Erythroblast (primary cell): ENCODE measurements around the gene ZNF407.

Experiments used
- DNase-seq, 2 experiments: peaks; one replicate each; lab custom pipeline; 2025; lab: John Stamatoyannopoulos, UW
- GATA1 ChIP-seq: IDR thresholded peaks from 2 replicates; pipeline ENCODE4 v1.6.1; 2011; ENCODE audit warnings: low read depth, mild to moderate bottlenecking, control low read depth, low read length, moderate library complexity
- POLR2A ChIP-seq: IDR thresholded peaks from 2 replicates; pipeline ENCODE4 v1.6.1; 2011; ENCODE audit warnings: mild to moderate bottlenecking, low read length

The ZNF407 gene

DNA sequence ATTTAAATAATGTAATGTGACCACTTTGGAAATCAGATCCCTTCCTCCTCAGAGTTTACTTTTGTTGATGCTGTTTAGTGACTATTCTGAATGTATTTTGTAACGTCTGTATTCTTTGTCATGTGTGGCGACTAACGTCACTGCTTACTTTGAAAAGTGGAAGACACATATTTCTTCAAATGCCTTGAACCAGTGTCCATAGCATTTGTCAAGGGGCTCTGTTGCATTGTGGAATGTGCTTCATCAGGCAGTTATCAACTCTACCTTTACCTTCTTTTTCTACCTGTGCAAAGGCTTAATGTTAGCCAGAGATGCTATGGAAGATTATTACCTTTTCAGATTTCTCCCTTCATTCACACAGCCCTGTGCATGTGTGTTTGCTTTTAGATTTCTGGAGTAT, 162.4 kb downstream of the ZNF407 start:
- DNase-seq: no peak
- no peak for TF ChIP-seq GATA1
- no peak for TF ChIP-seq POLR2A

DNA sequence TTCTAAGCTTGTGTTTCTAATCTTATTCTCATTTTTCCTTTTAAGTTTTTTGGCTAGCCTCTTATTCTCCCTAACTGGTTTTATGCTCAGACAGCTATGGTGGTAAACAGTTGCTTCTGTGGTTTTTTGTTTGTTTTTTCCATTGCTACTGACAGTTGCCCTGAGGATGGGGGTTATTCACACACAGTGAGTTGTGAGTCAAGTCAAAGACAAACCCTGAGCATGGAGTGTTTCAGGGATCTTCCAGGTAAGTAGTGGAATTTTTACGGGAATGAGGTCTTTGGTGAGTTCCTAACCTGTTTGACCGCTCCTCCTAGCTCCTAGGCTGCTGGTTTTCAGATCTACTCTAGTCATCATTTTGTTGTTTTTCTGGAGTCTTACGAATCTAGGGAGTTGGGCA, 162.8 kb downstream of the ZNF407 start:
- no peak for TF ChIP-seq GATA1
- TF ChIP-seq POLR2A: no peak
- no peak for DNase-seq

DNA sequence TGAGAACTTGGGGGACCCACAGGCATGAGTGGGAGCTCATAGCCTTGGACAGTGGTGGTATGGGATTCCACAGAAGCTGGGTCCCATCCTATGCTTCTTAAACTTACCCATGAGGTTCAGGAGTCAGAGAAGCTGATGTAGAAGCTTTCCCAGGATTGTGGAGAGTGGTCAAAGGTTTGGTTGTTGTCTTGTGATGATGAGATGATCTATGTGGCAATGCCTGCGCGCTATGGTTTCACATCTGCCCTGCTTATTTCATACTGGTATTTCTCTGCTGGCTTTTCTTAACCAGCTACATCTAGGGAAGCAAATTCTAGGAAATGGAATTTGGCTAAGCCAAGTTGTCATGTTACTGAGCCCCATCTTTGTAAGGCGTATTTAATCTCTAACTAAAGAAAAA, 168.6 kb downstream of the ZNF407 start:
- no peak for DNase-seq
- TF ChIP-seq GATA1: no peak
- TF ChIP-seq POLR2A: no peak

DNA sequence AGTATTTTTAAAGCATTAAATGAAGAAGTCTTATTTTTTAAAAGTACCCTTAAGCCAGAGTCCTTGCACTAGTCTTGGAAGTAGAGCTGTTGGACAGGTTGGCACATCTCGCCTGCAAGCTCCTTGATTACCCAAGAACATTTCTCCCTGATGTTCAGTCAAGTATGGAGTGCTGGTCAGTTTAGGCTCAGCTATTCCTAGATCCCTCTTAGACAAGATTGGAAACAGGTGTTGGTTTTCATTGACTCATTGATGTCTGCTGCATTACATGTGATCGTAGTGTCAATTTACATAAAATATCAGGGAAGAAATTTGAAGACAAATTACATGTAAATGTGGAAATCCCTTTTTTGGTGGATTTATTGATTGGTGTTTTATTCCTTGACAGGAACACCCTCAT, 170.4 kb downstream of the ZNF407 start:
- no peak for DNase-seq
- TF ChIP-seq GATA1 (no peak), POLR2A (no peak)

DNA sequence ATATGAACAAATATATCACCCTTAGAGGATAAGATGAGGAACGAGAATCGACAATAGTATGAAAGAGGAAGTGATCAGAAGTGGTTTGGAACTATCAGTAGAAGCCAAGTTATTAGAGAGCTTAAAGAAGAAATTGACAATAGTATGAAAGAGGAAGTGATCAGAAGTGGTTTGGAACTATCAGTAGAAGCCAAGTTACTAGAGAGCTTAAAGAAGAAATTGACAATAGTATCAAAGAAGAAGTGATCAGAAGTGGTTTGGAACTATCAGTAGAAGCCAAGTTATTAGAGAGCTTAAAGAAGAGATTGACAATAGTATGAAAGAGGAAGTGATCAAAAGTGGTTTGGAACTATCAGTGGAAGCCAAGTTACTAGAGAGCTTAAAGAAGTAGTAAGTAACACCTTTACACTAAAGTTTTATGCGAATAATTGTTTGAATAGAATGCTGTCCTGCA, 175.5 kb downstream of the ZNF407 start:
- TF ChIP-seq GATA1: no peak
- no peak for TF ChIP-seq POLR2A
- DNase-seq: no peak

DNA sequence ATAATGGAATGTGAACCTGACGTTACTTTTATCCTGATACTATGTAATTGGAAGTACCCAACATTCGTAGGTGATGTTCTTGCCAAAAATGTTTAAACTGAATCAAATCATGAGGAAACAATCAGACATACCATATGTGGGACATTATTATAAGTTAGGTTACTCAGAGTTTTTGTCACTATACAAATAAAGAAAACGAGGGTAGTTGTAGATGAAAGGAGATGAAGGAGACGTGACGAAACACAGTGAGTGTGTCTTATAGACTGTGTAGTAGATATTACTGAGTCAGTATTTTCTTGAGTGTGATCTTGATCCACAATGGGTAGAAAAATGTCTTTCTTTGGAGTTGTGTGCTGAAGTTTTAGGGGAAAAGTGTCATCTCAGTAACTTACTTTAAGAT, 176.8 kb downstream of the ZNF407 start:
- DNase-seq: no peak
- TF ChIP-seq GATA1 (no peak), POLR2A (no peak)

DNA sequence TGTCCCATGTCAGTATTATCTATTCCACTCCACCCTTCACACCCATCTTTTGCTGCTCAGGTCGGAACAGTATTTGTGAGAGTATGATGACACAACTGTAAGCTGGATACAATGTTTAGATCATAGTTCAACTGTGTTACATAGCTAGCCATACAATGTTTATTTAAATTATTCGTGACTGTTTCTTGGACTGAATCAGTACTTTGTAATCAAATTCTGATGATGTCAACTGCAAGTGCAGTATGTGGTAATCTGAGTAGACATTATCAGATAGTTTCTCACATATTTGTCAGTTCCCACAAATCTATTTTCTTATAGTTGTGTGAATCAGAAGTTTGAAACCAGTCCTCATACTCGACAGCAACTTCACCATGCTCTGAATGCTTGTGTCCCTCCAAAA, 177.6 kb downstream of the ZNF407 start:
- TF ChIP-seq GATA1: no peak
- TF ChIP-seq POLR2A: no peak
- no peak for DNase-seq

DNA sequence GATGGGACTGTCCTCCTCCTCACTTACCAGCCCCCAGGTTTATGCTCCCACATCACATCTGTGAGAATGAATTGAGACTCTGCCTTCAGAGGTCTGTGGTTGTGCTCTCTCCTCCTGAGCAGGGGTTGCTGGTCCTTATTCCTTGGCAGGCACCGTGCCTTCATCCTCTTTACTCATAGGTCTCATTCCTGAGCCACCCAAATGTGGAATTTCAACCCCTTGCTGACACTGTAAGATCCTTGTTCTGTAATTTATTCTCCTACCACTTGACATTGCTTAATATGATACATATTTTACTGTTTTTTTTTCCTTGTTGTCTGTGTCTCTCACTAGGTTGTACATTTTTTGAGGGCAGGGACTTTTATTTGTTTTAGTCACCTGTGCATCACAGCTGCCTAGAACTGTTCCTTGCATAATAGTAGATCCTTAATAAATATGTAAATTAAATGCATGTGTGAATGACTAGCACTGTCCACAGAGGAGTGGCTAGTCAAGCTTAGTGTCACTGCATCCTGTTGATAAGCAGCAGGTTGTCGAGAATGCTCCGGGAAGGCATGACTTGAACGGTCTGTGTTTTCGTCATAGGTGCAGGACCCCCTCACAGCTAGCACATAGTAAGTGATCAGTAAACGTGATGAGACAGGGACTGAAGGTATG, 180.6 kb downstream of the ZNF407 start:
- TF ChIP-seq POLR2A (no peak), GATA1 (no peak)
- peak; percentile 61 to 73 for DNase-seq

DNA sequence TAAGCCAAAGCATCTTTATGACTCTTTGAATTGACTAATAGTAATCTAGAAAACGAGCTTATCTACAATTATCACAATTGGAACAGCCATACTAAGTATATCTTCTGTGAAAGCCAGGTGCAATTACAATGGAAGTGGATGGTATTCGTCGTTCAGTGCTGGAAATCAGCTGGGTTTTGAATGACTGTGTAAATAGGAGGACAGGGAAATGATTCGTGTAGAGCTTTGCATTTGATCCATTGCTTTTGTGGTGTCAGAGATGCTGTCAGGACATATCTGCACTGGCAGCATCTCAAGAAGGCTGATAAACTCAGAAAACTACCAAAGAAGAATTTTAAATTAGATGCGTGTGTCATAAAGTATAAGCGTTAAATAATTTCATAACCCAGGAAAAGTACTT, 187.1 kb downstream of the ZNF407 start:
- no peak for TF ChIP-seq GATA1
- no peak for TF ChIP-seq POLR2A
- DNase-seq: no peak

DNA sequence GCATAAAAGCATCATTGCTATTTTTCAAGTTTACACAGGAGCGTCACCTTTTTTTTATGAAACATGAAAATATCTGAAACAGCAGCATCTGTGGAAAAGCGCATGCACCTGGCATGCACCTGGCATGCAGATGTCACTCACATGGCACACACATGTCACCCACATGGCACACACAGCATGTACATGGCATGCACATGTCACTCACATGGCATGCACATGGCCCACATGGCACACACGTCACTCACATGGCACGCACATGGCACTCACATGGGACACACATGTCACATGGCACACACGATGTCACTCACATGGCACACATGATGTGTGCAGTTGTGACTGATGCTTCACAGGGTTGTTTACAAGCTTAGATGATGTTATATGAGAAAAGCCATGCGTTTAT, 188.0 kb downstream of the ZNF407 start:
- TF ChIP-seq POLR2A (no peak), GATA1 (no peak)
- no peak for DNase-seq

DNA sequence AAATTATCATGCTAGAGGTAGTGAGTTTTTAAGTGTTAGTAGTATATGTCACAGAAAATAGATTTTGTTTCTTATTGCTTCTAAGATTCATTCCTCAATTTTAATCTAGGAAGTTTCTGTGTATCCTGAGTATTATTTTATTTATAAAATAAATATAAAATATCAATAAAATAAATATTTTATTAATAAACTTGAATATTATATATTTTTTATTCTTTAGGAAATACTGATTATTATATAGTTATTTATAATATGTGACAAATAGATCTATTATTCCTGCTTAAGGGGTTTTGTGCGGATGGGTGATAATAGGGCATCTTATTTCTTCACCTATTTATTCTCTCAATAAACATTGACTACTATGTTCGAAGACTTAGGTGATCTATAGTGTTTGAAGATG, 191.0 kb downstream of the ZNF407 start:
- TF ChIP-seq GATA1 (no peak), POLR2A (no peak)
- DNase-seq: no peak

DNA sequence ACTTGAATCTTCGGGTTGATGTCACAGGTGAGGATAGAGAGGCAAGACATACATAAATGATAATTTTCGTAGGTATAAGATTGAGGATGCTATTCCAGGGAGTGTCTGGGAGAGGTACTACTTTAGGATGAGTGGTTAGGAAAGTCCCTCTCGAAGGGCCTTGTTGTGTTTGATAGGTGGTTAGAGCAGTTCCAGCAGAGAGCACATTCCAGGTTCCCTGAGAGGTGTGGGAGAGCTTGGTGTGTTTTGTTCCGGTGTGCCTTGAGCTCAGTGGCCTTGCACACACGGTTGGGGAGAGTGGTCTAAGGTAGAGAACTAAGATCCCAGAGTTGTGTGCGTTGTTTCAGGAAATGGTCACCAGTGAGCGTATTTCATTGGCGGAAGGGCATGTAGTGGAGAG, 191.4 kb downstream of the ZNF407 start:
- no peak for DNase-seq
- TF ChIP-seq POLR2A: no peak
- no peak for TF ChIP-seq GATA1

DNA sequence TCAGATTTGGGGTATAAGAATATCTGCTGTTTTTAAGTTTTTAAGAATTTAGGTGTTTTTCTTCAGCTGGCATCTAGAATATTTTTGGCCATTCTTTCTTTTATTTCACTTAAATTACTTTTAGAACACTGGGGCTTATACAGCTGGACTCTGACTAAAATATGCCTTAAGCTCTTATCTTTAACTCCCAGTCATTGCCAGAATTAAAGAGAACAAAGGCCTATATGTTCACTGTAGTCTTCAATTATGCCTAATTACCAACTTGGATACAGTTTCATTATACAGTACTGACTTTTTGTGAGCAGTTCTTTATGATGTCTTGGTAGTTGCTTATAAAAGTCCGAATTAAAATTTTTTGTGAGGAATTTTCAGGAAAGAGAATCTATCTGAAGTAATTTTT, 192.8 kb downstream of the ZNF407 start:
- TF ChIP-seq POLR2A: no peak
- TF ChIP-seq GATA1: no peak
- no peak for DNase-seq

DNA sequence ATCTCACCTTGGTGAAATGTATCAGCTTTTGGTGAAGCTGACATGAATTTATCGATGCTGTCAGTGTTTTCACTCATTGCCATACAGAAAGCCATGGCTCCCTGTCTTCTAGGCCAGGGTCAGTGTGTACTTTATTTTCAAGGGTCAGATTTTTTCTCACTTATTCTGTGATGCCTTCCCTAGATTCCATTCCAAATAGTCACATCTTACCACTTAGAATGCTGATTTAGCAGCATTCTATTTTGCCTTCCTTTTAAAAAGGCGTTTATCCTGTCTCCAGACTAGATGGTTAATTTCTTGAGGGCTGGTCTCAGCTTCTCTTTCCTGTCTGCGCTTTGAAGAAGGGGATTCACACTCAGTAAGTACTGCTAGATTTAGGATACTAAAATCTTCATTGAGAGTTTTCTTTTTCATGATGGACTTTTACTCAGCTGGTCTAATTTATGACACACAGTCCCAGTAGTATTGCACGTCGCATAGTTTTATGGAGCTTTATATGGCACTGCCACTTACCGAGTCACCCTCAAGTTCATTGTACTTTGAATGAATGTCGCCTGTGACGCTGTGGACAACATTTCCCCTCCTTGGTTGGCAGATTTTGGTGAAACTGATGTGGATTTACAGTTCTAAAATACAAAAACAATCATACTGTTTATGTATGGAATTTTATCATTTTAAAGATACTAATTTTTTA, 194.0 kb downstream of the ZNF407 start:
- TF ChIP-seq GATA1 (no peak), POLR2A (no peak)
- DNase-seq: no peak

DNA sequence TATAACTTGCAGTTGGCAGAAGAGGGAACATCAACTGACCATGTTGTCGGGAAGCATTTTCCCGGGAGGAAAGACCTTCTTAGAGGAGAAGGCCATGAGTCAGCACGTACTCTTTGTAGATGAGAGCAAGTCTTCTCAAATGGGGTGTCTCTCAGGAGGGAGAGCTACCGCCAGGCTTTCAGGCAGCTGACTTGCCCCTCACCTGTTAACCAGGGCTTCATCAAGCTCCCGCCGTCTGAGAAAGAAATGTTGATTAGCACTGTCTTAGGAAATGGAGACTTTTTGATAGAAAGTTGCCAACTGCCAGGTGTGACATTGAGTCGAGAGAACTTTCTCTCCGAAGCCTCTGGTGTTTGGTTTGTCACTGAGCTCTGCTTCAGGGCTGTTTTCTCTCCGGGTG, 196.1 kb downstream of the ZNF407 start:
- DNase-seq: no peak
- TF ChIP-seq GATA1 (no peak), POLR2A (no peak)
